Measurements from ENCODE around the gene RSKR. TPM values are rescaled to one million over a fixed set of nuclear protein-coding genes. Genes with fewer than 3 reads are reported as not detected.

Gene RSKR
- total and polyA plus RNA-seq, 2 of the 4 experiments (the other 2 are of a cell fraction), result 2.2 to 6.8 TPM

- ATAC-seq (ENCODE audit: low read depth), result no peak
Measured at GRCh38 chr17:28610376-28610775, 3.6 kb downstream of the RSKR start.

More at GRCh38 chr17:28610376-28610775, 3.6 kb downstream of the RSKR start:
- DNase-seq, result no peak
- H3K4me2 ChIP-seq (ENCODE audit: low read depth, low read length), result no peak overlapping the region
- intact Hi-C loops (cut with micrococcal nuclease) (no loop called here), in situ Hi-C loops (cut with MboI; ENCODE audit: low sequenced_read_pairs) (loop anchor here (10.0 kb wide), 1 partner anchor 116 kb away; no protein-coding TSS in a partner anchor), dilution Hi-C loops (cut with HindIII; ENCODE audit: low sequenced_read_pairs, unreplicated experiment) (no loop called here)
- ChIA-PET POLR2A (ENCODE audit: unreplicated experiment) (no interaction called here), CTCF (interaction anchor here (0.7 to 1.0 kb wide), 2 partner anchors 9 to 14 kb away, joined by 3 read pairs; no protein-coding TSS in a partner anchor)
- H3K23ac ChIP-seq (ENCODE audit: low read depth, low read length), result no peak overlapping the region
- no peak overlapping the region for H3K56ac ChIP-seq (ENCODE audit: extremely low read depth, insufficient read depth, low read length)
- no peak overlapping the region for H4K8ac ChIP-seq (ENCODE audit: low read depth in 2 of 2, low read length in 2 of 2)
- no peaks in the 10 kb centered on the region for H3K79me1 ChIP-seq (ENCODE audit: low read depth in 1 of 2, low read length in 2 of 2)
- H3K4me1 ChIP-seq (ENCODE audit: control insufficient read depth, insufficient read depth, low read length), result no peaks in the 10 kb centered on the region
- H3K18ac ChIP-seq (ENCODE audit: low read depth, low read length), result no peak overlapping the region
- no peak overlapping the region for H4K91ac ChIP-seq (ENCODE audit: insufficient read depth, low read depth, low read length)
- no peak overlapping the region for H3K4ac ChIP-seq (ENCODE audit: low read depth, low read length)
- no peak overlapping the region for H2BK5ac ChIP-seq (ENCODE audit: low read depth, low read length, poor library complexity, severe bottlenecking)
- no peak overlapping the region for H3K14ac ChIP-seq (replicated peaks; ENCODE audit: low read depth, low read length)
- 91% methylated on average over 7 of the region's 8 CpGs; no CpG with 5 or more reads in 1 of the 2 experiments for WGBS, 2 experiments (ENCODE audit: extremely low coverage in 2 of 2, insufficient read length in 1 of 2)
- H2BK20ac ChIP-seq (ENCODE audit: low read depth, low read length), result no peak overlapping the region
- H3K9me1 ChIP-seq (ENCODE audit: insufficient read depth, low read length), result no peaks in the 10 kb centered on the region
- H2BK15ac ChIP-seq (ENCODE audit: low read depth, low read length), result no peak overlapping the region
- no peak overlapping the region for H2BK120ac ChIP-seq (ENCODE audit: low read depth, low read length)
- no TSS peak for BruUV-seq (replicated peaks)
- H3K9ac ChIP-seq (ENCODE audit: low read depth, low read length), result no peak overlapping the region
- no peak overlapping the region for H2AK5ac ChIP-seq (ENCODE audit: low read depth, low read length)
- no peak overlapping the region for H3K27ac ChIP-seq (ENCODE audit: insufficient read depth, low read length)
- peaks cover 8% of the 10 kb centered on the region; the same call in 1 of the 2 replicates for H4K20me1 ChIP-seq (ENCODE audit: insufficient read depth, low read length)
- H3K9me3 ChIP-seq (ENCODE audit: control insufficient read depth, insufficient read depth, low read length), result no peaks in the 10 kb centered on the region
- no peak overlapping the region for H2AFZ ChIP-seq (replicated peaks; ENCODE audit: low read length, poor library complexity)
- peaks cover 21% of the 10 kb centered on the region for H3K36me3 ChIP-seq (ENCODE audit: control insufficient read depth, insufficient read depth, low read length)
- H3K4me3 ChIP-seq (ENCODE audit: insufficient read depth, low read depth, low read length), result no peak overlapping the region
- TF ChIP-seq SMC3 (IDR thresholded peaks at IDR 0.05; ENCODE audit: low read depth, low read length) (no peak), MXI1 (IDR thresholded peaks at IDR 0.05; ENCODE audit: borderline replicate concordance, low read depth, low read length) (no peak), FOS (IDR thresholded peaks at IDR 0.05; ENCODE audit: low read depth, low read length) (no peak), RCOR1 (IDR thresholded peaks at IDR 0.05; ENCODE audit: insufficient replicate concordance, low read length) (no peak), ELK1 (IDR thresholded peaks at IDR 0.05; ENCODE audit: borderline replicate concordance, low read depth, low read length) (no peak), RAD21 (IDR thresholded peaks at IDR 0.05; ENCODE audit: low read length) (no peak), NFE2L2 (IDR thresholded peaks at IDR 0.05; ENCODE audit: low read depth, low read length) (no peak), POLR2A (IDR thresholded peaks at IDR 0.05; ENCODE audit: low read depth, low read length) (no peak), RFX5 (IDR thresholded peaks at IDR 0.05; ENCODE audit: low read depth, low read length) (no peak), CEBPB (IDR thresholded peaks at IDR 0.05; ENCODE audit: low read depth, low read length) (no peak), MAFK (IDR thresholded peaks at IDR 0.05; ENCODE audit: low read depth, low read length) (no peak), CTCF (conservative IDR thresholded peaks at IDR 0.05; ENCODE audit: low read depth, low read length) (no peak), USF2 (IDR thresholded peaks at IDR 0.05; ENCODE audit: low read depth, low read length) (no peak), CHD1 (IDR thresholded peaks at IDR 0.05; ENCODE audit: low read depth, low read length) (no peak), MAZ (IDR thresholded peaks at IDR 0.05; ENCODE audit: borderline replicate concordance, low read depth, low read length) (no peak), BHLHE40 (IDR thresholded peaks at IDR 0.05; ENCODE audit: low read depth, low read length) (no peak)
- no peak overlapping the region for H2AK9ac ChIP-seq (replicated peaks; ENCODE audit: low read depth, low read length, poor library complexity)
- H4K5ac ChIP-seq (ENCODE audit: low read depth, low read length), result no peak overlapping the region
- no peaks in the 10 kb centered on the region for H3K27me3 ChIP-seq (ENCODE audit: control insufficient read depth, insufficient read depth, low read length)
